HL-60 (cell line): ENCODE measurements around the gene IGSF8.

Source experiments
- DNase-seq, 2 experiments: peaks; one replicate each; pipeline ENCODE4 v3.0.0-alpha.2; 2010 to 2020; ENCODE audit warnings: low read depth in 1 of 2, low spot score in 1 of 2
- H3K27ac ChIP-seq: fragments of 250-450 bp; sonication (Bioruptor Pico); replicated peaks from 2 replicates; pipeline ENCODE4 v1.5.1; 2020; ENCODE audit warnings: mild to moderate bottlenecking, moderate library complexity
- H3K27me3 ChIP-seq: fragments of 250-450 bp; sonication (Bioruptor Pico); 2 replicates; pipeline ENCODE4 v1.5.1; 2021; ENCODE audit warnings: mild to moderate bottlenecking, moderate library complexity; ENCODE audit not compliant: insufficient read depth, poor library complexity, severe bottlenecking
- H3K4me3 ChIP-seq: replicated peaks from 2 replicates; pipeline ENCODE4 v1.5.1; 2011; ENCODE audit warnings: mild to moderate bottlenecking, control low read depth, low read length; ENCODE audit not compliant: insufficient read depth
- CTCF ChIP-seq: IDR thresholded peaks from one replicate; pipeline ENCODE4 v1.5.1; 2011; ENCODE audit warnings: low read length, control low read depth, inconsistent platforms; ENCODE audit not compliant: insufficient read depth
- GABPA ChIP-seq: IDR thresholded peaks from 2 replicates; pipeline ENCODE4 v1.6.1; 2012; ENCODE audit warnings: low read depth
- POLR2AphosphoS5 ChIP-seq: IDR thresholded peaks from 2 replicates; pipeline ENCODE4 v1.6.1; 2012; ENCODE audit warnings: low read depth
- REST ChIP-seq: IDR thresholded peaks from 2 replicates; pipeline ENCODE4 v1.6.1; 2012; ENCODE audit warnings: low read depth; ENCODE audit not compliant: insufficient replicate concordance
- SPI1 ChIP-seq: IDR thresholded peaks from 2 replicates; pipeline ENCODE4 v1.6.1; 2012; ENCODE audit warnings: low read depth, mild to moderate bottlenecking, borderline replicate concordance

Gene IGSF8

DNA sequence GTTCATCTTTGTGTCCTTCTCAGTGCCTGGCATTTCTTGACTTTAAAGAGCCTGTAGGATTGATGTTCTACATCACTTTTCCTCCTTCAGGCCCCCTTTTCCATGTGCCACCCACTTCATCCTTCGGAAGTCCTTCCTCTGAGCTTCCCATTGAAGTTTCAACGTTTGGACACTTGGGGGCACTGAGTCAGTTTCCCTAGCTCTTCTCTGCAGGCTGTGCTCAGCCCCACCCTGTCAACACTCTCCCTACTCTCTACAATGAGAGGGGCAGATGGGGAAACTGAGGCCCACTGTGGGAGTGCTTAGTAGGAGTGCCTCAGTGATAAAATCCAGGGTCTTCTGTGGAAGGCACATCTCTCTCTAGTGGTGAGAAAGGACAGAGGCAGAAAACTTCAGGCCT lies 40.3 kb downstream of the IGSF8 start:
- H3K27me3 ChIP-seq, result peaks cover 2% of the 10 kb centered on the region
- TF ChIP-seq GABPA, result no peak
- TF ChIP-seq REST, result no peak
- TF ChIP-seq SPI1, result no peak
- TF ChIP-seq POLR2AphosphoS5, result no peak
- TF ChIP-seq CTCF, result no peak
- H3K4me3 ChIP-seq, result no peak overlapping the region
- no peak for DNase-seq
- H3K27ac ChIP-seq, result no peak overlapping the region

DNA sequence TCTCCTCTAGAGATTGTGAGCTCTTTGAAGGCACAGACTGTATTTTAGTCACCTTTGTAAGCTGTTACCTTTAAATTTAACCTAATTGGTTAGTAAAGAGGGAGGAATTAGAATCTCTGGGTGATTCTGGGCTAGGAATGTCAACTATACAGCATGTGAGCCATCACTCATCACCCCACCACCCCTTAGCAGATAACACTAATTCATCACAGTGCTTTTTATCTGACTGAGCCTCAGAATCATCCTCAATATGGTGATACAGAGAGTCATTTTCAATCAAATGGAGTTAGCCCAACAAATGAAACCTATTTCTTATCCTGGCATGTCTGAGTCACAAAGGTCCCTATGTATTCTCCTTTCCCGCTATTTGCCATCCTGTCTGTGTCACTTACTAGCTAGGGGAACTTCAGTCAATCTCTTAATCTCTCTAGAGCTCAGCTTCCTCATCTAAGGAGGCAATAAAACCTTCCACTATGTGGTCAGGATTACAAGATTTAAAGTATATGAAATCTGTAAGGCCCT lies 41.7 kb downstream of the IGSF8 start:
- no peak overlapping the region for H3K27ac ChIP-seq
- TF ChIP-seq CTCF (no peak), SPI1 (no peak), POLR2AphosphoS5 (no peak), REST (no peak), GABPA (no peak)
- DNase-seq, result no peak
- H3K4me3 ChIP-seq, result no peak overlapping the region
- peaks cover 12% of the 10 kb centered on the region for H3K27me3 ChIP-seq

DNA sequence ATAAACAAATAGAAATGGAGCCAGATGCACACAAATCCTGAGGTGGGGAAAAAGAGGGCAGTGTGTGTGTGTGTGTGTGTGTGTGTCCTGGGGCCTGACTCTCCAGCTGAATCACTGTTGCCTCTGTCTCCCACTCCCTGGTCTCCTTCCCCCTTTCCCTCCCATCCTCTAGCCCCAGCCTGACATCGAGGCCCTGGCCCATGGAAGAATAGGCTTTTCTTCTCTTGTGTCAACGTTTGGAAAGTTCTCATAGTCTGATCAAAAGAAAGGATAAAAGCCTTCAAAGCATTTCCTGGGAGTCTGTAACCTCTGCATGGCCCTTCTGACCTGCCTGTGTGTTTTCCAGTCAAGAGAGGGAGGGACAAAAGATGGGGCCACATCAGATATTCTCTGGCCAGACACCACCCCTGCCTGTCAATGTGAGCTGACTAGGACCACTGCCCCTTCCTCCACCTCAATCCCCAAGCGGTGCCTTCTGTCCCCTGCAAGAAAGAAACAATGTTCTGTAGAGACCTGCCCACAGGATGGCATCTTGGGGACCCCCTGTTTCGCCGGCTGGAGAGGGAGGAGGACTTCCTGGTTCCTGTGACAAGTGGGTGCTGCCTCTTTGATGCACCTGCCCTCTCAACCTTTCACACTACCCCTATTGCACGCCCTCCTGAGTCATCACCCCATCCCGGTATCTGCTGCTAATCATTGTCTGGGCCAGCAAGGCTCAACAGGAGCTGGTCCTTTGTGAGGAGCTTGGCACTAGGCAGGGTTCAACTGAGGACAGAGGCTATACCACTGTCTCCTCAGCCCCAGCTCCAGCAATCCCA lies 44.7 kb downstream of the IGSF8 start:
- H3K4me3 ChIP-seq, result no peak overlapping the region
- DNase-seq, result no peak
- H3K27ac ChIP-seq, result no peak overlapping the region
- TF ChIP-seq GABPA, result no peak
- TF ChIP-seq REST, result no peak
- TF ChIP-seq SPI1, result no peak
- no peak for TF ChIP-seq POLR2AphosphoS5
- no peak for TF ChIP-seq CTCF
- H3K27me3 ChIP-seq, result peaks cover 15% of the 10 kb centered on the region
